HG03060 (cell line): ENCODE data around the gene ZNF451.

Source experiments
- ATAC-seq: cut with Tn5 transposase; IDR thresholded peaks from one replicate; pipeline ENCODE4 v1.9.1; 2021; ENCODE audit warnings: low read depth, moderate number of reproducible peaks; ENCODE audit not compliant: unreplicated experiment

ZNF451 gene

GRCh38 chr6:57201718-57202117, 111.7 kb downstream of the ZNF451 start:
- ATAC-seq: no peak

GRCh38 chr6:57205550-57206328, 115.8 kb downstream of the ZNF451 start:
- no peak for ATAC-seq

- ATAC-seq: no peak
Observed at GRCh38 chr6:57207141-57207540, 117.2 kb downstream of the ZNF451 start.

GRCh38 chr6:57207872-57208271, 117.9 kb downstream of the ZNF451 start:
- no peak for ATAC-seq

- ATAC-seq: no peak
Observed at GRCh38 chr6:57209030-57209429, 119.0 kb downstream of the ZNF451 start.

GRCh38 chr6:57210060-57210459, 120.1 kb downstream of the ZNF451 start:
- ATAC-seq: no peak

- ATAC-seq: no peak
Observed at GRCh38 chr6:57215260-57215659, 125.3 kb downstream of the ZNF451 start.

- no peak for ATAC-seq
Observed at GRCh38 chr6:57216235-57217101, 126.5 kb downstream of the ZNF451 start.

GRCh38 chr6:57217270-57217669, 127.3 kb downstream of the ZNF451 start:
- no peak for ATAC-seq
